Upper lobe of right lung (tissue), 1 donor: ENCODE measurements around the gene MELK. TPM values are rescaled to one million over a fixed set of nuclear protein-coding genes. Genes with fewer than 3 reads are reported as not detected.
"Not testable (repeated sequence)": the region's sequence is repeated elsewhere in the genome, so short reads cannot be mapped to it uniquely, and the experiment has no call there.

Experiments used
- ATAC-seq: fragments of 200-7000 bp; cut with Tn5 transposase; one replicate; pipeline ENCODE4 v1.9.1; 2020; ENCODE audit warnings: mild to moderate bottlenecking, moderate library complexity
- DNase-seq: peaks from one replicate; pipeline ENCODE4 v3.0.0-alpha.2; 2020
- H3K27ac ChIP-seq: fragments of 200-600 bp; one replicate; pipeline ENCODE4 v1.8.0; 2022
- H3K27me3 ChIP-seq: fragments of 200-600 bp; one replicate; pipeline ENCODE4 v1.8.0; 2022; ENCODE audit warnings: mild to moderate bottlenecking
- H3K36me3 ChIP-seq: fragments of 200-600 bp; one replicate; pipeline ENCODE4 v1.8.0; 2022
- H3K4me1 ChIP-seq: fragments of 200-600 bp; one replicate; pipeline ENCODE4 v1.8.0; 2022
- H3K4me3 ChIP-seq: fragments of 200-600 bp; one replicate; pipeline ENCODE4 v1.8.0; 2022; ENCODE audit warnings: mild to moderate bottlenecking
- H3K9me3 ChIP-seq: fragments of 200-600 bp; one replicate; pipeline ENCODE4 v1.8.0; 2022
- intact Hi-C: fragments of 100-400 bp; cut with DNase I; formaldehyde crosslinking; loops from one replicate; pipeline ENCODE4 v1.11.0; 2022
- total RNA-seq: library from RNA; stranded (reverse); fragmentation: NEBNext Ultra II Directional; extraction: Animal tissue kit (Norgen Biotek cat#: 25700); gene quantifications from one replicate; pipeline ENCODE4 v1.2.1, GENCODE V29; 2021
- TF ChIP-seq, protein P1 (sequence below): fragments of 200-600 bp; IDR thresholded peaks from one replicate; pipeline ENCODE4 v1.8.0; 2022; ENCODE audit warnings: antibody characterized with exemption
- donor health status: DM: no; HTN: yes; CAD: no; lungs with severe emphysema.

MELK gene
- total RNA-seq, 1 donor from 2014 or later, result 1.2 TPM

GRCh38 chr9:36571333-36571732 lies 1.4 kb upstream of the MELK start:
- TF ChIP-seq, protein P1, sequence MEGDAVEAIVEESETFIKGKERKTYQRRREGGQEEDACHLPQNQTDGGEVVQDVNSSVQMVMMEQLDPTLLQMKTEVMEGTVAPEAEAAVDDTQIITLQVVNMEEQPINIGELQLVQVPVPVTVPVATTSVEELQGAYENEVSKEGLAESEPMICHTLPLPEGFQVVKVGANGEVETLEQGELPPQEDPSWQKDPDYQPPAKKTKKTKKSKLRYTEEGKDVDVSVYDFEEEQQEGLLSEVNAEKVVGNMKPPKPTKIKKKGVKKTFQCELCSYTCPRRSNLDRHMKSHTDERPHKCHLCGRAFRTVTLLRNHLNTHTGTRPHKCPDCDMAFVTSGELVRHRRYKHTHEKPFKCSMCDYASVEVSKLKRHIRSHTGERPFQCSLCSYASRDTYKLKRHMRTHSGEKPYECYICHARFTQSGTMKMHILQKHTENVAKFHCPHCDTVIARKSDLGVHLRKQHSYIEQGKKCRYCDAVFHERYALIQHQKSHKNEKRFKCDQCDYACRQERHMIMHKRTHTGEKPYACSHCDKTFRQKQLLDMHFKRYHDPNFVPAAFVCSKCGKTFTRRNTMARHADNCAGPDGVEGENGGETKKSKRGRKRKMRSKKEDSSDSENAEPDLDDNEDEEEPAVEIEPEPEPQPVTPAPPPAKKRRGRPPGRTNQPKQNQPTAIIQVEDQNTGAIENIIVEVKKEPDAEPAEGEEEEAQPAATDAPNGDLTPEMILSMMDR, result no peak
- Histone ChIP-seq H3K36me3 (no peaks in the 10 kb centered on the region), H3K27ac (no peak overlapping the region), H3K9me3 (no peaks in the 10 kb centered on the region), H3K4me1 (peaks cover 13% of the 10 kb centered on the region), H3K27me3 (no peaks in the 10 kb centered on the region), H3K4me3 (no peak overlapping the region)
- intact Hi-C loops, result loop anchor here (5.0 kb wide), 1 partner anchor 166 kb away; no protein-coding TSS in a partner anchor
- ATAC-seq, result no peak
- no peak for DNase-seq

DNA sequence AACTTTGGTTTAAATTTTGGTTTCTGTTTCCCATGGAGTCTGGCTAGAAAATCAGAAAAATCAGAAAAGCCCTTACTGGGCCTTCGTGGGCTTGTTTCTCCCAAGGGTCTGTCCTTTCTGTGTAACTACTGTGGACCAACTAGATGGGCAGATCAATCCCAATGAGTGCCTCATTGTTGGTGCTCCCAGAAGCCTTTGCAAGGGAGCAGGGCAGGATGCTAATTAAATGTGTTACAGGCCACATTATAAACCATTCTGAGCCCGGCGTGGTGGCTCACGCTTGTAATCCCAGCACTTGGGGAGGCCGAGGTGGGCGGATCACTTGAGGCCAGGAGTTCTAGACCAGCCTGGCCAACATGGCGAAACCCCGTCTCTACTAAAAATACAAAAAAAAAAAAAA lies 1.4 kb downstream of the MELK start:
- not testable (repeated sequence) for H3K9me3 ChIP-seq, ATAC-seq, DNase-seq, H3K27ac ChIP-seq, H3K36me3 ChIP-seq, H3K27me3 ChIP-seq, H3K4me3 ChIP-seq
- H3K4me1 ChIP-seq, result peaks cover 13% of the 10 kb centered on the region
- intact Hi-C loops, result loop anchor here (5.0 kb wide), 1 partner anchor 163 kb away; no protein-coding TSS in a partner anchor

- DNase-seq (no peak), ATAC-seq (no peak)
- no peak overlapping the region for H3K4me3 ChIP-seq
- no peaks in the 10 kb centered on the region for H3K27me3 ChIP-seq
- intact Hi-C loops, result no loop called here
- H3K27ac ChIP-seq, result no peak overlapping the region
- no peaks in the 10 kb centered on the region for H3K9me3 ChIP-seq
- H3K36me3 ChIP-seq, result no peaks in the 10 kb centered on the region
- peaks cover 13% of the 10 kb centered on the region for H3K4me1 ChIP-seq
- TF ChIP-seq, protein P1, result no peak
Observed at GRCh38 chr9:36575411-36575882, 2.8 kb downstream of the MELK start.

GRCh38 chr9:36576866-36577265 lies 4.2 kb downstream of the MELK start:
- Histone ChIP-seq H3K4me1 (peaks cover 12% of the 10 kb centered on the region), H3K4me3 (no peak overlapping the region), H3K27ac (no peak overlapping the region), H3K36me3 (no peaks in the 10 kb centered on the region), H3K27me3 (no peaks in the 10 kb centered on the region), H3K9me3 (no peaks in the 10 kb centered on the region)
- DNase-seq, result no peak
- no peak for ATAC-seq
- TF ChIP-seq, protein P1, result no peak
- intact Hi-C loops, result no loop called here

DNA sequence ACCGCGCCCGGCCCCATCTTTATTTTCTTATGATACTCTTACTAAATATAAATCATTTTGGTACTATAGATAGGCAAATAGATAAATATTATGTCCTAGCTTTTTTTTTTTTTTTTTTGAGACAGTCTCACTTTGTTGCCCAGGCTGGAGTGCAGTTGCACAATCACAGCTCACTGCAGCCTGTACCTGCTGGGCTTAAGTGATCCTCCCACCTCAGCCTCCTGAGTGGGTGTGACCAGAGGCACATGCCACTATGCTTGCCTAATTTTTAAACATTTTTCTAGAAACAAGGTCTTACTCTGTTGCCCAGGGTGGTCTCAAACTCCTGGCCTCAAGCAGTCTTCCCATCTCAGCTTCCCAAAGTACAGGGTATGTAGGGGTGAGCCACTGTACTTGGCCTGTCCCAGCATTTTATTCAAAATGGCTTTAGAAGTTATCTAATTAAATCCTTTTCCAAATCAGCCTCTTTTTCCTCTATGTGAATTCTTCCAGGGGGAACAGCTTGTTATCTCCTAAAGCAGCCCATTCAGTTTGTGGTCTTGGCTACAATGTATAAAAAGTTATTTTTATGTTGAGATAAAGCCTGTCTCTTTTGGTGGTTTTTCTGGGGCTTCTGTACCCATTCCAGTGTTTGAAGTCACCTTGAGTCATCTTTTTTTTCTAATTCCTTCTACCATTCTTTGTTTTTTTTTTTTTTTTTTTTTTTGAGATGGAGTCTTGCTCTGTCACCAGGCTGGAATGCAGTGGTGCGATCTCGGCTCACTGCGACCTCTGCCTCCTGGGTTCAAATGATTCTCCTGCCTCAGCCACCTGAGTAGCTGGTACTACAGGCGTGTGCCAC lies 12.1 kb downstream of the MELK start:
- TF ChIP-seq, protein P1, result no peak
- Histone ChIP-seq H3K27me3 (no peaks in the 10 kb centered on the region), H3K27ac (no peak overlapping the region), H3K4me3 (no peak overlapping the region), H3K4me1 (no peaks in the 10 kb centered on the region), H3K9me3 (no peaks in the 10 kb centered on the region), H3K36me3 (no peaks in the 10 kb centered on the region)
- intact Hi-C loops, result no loop called here
- no peak for ATAC-seq
- no peak for DNase-seq

DNA sequence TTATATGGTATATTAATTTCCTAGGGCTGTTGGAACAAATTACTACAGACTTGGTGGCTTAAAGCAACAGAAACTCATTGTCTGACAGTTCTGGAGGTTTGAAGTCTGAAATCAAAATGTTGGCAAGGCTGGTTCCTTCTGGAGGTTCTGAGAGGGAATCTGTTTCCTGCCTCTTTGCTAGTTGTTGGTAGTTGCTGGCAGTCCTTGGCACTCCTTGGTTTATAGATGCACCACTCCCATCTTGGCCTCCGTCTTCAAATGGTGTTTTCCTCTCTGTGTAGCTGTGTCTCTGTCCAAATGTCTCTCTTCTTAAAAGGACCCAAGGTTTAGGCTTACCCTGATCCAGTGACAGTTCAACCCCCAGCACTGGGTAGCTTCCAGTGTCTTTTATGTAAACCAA lies 17.5 kb downstream of the MELK start:
- no peaks in the 10 kb centered on the region for H3K9me3 ChIP-seq
- H3K27ac ChIP-seq, result no peak overlapping the region
- no peaks in the 10 kb centered on the region for H3K27me3 ChIP-seq
- no peak for ATAC-seq
- no peaks in the 10 kb centered on the region for H3K4me1 ChIP-seq
- H3K4me3 ChIP-seq, result no peak overlapping the region
- TF ChIP-seq, protein P1, result no peak
- H3K36me3 ChIP-seq, result no peaks in the 10 kb centered on the region
- DNase-seq, result no peak
- intact Hi-C loops, result no loop called here
